Measurements from ENCODE around the gene NCOA3.

The NCOA3 gene

DNA sequence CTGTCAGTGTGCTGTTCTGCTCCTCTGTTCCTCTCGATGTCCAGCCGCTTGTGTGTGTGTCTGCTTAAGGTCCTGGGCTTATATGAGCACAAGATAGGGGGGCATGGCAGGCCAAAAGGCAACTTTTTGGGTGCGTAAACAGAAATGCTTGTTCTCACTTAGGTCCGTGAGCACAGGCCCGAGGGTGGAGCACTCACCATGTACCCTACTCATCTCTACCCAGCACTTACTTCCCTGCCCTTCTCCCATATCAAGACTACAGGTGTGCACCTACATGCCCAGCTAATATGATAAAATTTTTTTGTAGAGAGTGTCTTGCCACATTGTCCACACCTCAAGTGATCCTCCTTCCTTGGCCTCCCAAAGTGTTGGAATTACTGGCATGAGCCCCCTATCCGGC is 34.3 kb downstream of the NCOA3 start:
- TF ChIP-seq CTCF (IDR thresholded peaks at IDR 0.05; ENCODE audit: extremely low read depth, missing control alignments): no peak
- DNase-seq (ENCODE audit: low spot score): no peak

DNA sequence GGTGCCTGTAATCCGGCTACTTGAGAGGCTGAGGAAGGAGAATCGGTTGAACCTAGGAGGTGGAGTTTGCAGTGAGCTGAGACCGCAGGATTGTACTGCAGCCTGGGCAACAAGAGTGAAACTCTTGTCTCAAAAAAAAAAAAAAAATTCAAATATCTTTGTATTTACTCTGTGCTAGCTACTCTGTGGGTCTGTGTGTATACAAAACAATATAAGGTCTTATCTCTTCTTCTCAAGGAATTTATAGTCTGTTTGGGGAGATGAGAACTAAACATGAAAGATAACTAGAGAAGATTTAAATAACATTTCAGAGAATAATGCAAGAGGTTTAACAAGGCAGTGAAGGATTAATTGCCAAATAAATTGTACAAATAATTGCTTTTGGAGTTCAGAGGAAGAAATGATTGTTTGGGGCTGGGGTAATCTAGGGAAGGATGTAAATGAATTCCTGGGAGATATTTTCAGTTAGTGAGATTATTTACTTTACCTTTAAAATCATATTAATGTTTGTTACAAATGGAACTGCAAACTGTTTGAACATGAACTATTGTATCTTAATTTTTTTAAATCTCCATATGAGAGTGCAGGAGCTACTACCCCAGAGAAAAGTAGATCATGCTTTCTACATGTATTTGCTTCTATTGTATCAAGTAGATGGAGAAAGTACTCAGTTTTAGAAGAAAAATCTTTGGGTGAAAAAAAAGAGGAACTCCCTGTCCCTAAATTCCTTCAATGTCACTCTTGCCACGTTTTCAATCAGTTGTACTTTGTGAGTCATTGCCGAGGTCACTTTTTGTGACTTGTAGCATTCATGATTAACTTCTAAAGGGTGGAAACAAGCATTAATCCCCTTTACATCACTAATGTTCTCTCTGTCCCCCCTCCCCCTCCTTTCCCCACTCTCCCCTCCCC is 39.0 kb downstream of the NCOA3 start:
- DNase-seq (ENCODE audit: low spot score): peak; percentile 61

DNA sequence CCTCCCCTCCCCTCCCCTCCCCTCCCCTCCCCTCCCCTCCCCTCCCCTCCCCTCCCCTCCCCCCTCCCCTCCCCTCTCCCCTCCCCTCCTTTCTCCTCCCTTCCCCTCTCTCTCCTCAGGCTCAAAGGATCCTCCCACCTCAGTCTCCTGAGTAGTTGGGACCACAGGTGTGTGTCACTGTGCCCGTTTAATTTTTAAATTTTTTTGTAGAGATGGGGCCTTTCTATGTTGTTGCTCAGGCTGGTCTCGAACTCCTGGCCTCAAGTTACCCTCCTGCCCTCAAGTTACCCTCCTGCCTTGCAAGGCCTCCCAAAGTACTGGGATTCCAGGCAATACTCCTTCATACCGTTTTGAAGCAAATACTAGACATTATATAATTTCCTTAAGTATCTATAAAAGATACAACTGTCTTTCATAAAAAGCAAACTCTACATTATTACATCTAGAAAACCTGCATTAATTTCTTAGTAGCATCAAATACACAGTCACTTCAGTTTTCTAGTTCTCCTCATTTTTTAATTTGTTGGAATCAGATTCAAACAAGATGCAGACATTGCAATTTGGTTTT is 39.8 kb downstream of the NCOA3 start:
- no peak for DNase-seq (ENCODE audit: low spot score)
- TF ChIP-seq CTCF (IDR thresholded peaks at IDR 0.05; ENCODE audit: extremely low read depth, missing control alignments): no peak

More for the DNA sequence above, 39.0 kb downstream of the NCOA3 start:
- no peak for TF ChIP-seq CTCF (IDR thresholded peaks at IDR 0.05; ENCODE audit: extremely low read depth, missing control alignments)

DNA sequence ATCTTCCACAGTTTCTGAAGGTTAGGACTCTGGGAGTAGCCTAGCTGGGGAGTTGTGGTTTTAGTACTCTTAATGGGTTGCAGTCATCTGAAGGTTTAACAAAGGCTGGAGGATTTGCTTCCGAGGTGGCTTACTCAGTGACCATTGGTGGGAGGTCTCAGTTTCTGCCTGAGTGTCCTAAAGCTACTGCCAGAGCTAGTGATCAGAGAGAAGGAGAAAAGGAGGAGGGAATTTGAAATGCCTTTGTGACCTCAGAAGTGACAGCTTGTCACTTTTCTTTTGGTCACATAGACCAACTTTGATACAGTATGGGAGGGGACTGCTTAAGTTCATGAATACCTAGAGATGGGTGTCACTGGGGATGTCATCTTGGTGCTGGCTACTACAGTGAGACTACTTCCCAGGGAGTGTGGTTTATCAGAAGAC is 41.3 kb downstream of the NCOA3 start:
- peak; percentile 34 for DNase-seq (ENCODE audit: low spot score)
- no peak for TF ChIP-seq CTCF (IDR thresholded peaks at IDR 0.05; ENCODE audit: extremely low read depth, missing control alignments)

DNA sequence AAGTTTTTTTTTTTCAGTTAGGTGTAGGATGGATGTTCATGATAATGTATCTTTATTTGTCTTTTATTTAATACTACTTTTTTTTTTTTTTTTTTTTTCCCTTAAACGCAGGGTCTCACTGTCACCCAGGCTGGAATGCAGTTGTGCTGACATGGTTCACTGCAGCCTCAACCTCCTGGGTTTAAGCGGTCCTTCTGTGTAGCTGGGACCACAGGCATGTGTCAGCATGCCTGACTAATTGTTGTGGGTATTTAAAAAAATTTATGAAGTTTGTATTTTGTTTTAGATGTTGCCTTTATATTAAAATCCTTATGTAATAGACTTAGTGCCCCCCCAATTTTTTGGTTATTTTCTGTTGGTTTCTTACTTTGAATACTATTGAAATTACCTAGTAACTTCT is 42.6 kb downstream of the NCOA3 start:
- DNase-seq (ENCODE audit: low spot score): no peak
- no peak for TF ChIP-seq CTCF (IDR thresholded peaks at IDR 0.05; ENCODE audit: extremely low read depth, missing control alignments)

- no peak for DNase-seq (ENCODE audit: low spot score)
- TF ChIP-seq CTCF (IDR thresholded peaks at IDR 0.05; ENCODE audit: extremely low read depth, missing control alignments): no peak
Observed at GRCh38 chr20:47544852-47545251, 43.2 kb downstream of the NCOA3 start.

- DNase-seq (ENCODE audit: low spot score): no peak
- TF ChIP-seq CTCF (IDR thresholded peaks at IDR 0.05; ENCODE audit: extremely low read depth, missing control alignments): no peak
Observed at GRCh38 chr20:47545499-47545898, 43.8 kb downstream of the NCOA3 start.

Measured in GM20000 (cell line).